ENCODE results near the gene B4GALT5.
"Not testable (repeated sequence)": the region's sequence is repeated elsewhere in the genome, so short reads cannot be mapped to it uniquely, and the experiment has no call there.

The B4GALT5 gene

GRCh38 chr20:49727894-49728885 is 14.5 kb upstream of the B4GALT5 start:
- DNase-seq: no peak

GRCh38 chr20:49727478-49727877 is 13.8 kb upstream of the B4GALT5 start:
- DNase-seq: no peak

- DNase-seq: no peak
Observed at GRCh38 chr20:49725694-49726093, 12.0 kb upstream of the B4GALT5 start.

GRCh38 chr20:49725224-49725606 is 11.5 kb upstream of the B4GALT5 start:
- not testable (repeated sequence) for DNase-seq

GRCh38 chr20:49724408-49725223 is 10.9 kb upstream of the B4GALT5 start:
- no peak for DNase-seq

- DNase-seq: not testable (repeated sequence)
Observed at GRCh38 chr20:49723758-49724157, 10.1 kb upstream of the B4GALT5 start.

GRCh38 chr20:49721326-49721725 is 7.6 kb upstream of the B4GALT5 start:
- not testable (repeated sequence) for DNase-seq

GRCh38 chr20:49715466-49715865 is 1.8 kb upstream of the B4GALT5 start:
- DNase-seq: no peak

- no peak for DNase-seq
Observed at GRCh38 chr20:49712996-49713752, 504 bp downstream of the B4GALT5 start.

- no peak for DNase-seq
Observed at GRCh38 chr20:49712646-49712995, 1.1 kb downstream of the B4GALT5 start.

GRCh38 chr20:49712118-49712517 is 1.6 kb downstream of the B4GALT5 start:
- no peak for DNase-seq

- no peak for DNase-seq
Observed at GRCh38 chr20:49711667-49711987, 2.1 kb downstream of the B4GALT5 start.

- no peak for DNase-seq
Observed at GRCh38 chr20:49710971-49711666, 2.6 kb downstream of the B4GALT5 start.

- DNase-seq: no peak
Observed at GRCh38 chr20:49707118-49707517, 6.6 kb downstream of the B4GALT5 start.

GRCh38 chr20:49706630-49707091 is 7.0 kb downstream of the B4GALT5 start:
- DNase-seq: no peak

- not testable (repeated sequence) for DNase-seq
Observed at GRCh38 chr20:49705893-49706292, 7.8 kb downstream of the B4GALT5 start.

GRCh38 chr20:49705358-49705757 is 8.3 kb downstream of the B4GALT5 start:
- DNase-seq: no peak

- DNase-seq: no peak
Observed at GRCh38 chr20:49704932-49705336, 8.7 kb downstream of the B4GALT5 start.

GRCh38 chr20:49701916-49702315 is 11.8 kb downstream of the B4GALT5 start:
- DNase-seq: no peak

- DNase-seq: no peak
Observed at GRCh38 chr20:49701241-49701790, 12.4 kb downstream of the B4GALT5 start.

- DNase-seq: no peak
Observed at GRCh38 chr20:49700411-49701185, 13.1 kb downstream of the B4GALT5 start.

Data from NCI-H510A (cell line).